Endothelial cell of umbilical vein (primary cell): ENCODE measurements around the gene TRIM27. TPM values are rescaled to one million over a fixed set of nuclear protein-coding genes. Genes with fewer than 3 reads are reported as not detected.

ENCODE experiments used
- BruUV-seq: library from RNA; stranded (reverse); fragments of 400-500 nt; replicated peaks from 2 replicates; lab custom pipeline; 2021; lab: Mats Ljungman, UMichigan
- CTCF ChIA-PET: fragments of 300-600, 350-600 bp; sonication (Branson Sonifier 250); formaldehyde crosslinking; loops from one replicate; lab custom pipeline; 2021; ENCODE audit warnings: antibody characterized with exemption, inconsistent platforms; lab: Charles Lee
- POLR2A ChIA-PET: fragments of 300-600, 350-600 bp; sonication (Branson Sonifier 250); formaldehyde crosslinking; loops from one replicate; lab custom pipeline; 2021; ENCODE audit warnings: antibody characterized with exemption, inconsistent platforms; lab: Charles Lee
- DNase-seq: peaks from one replicate; pipeline ENCODE4 v3.0.0-alpha.2; 2011; ENCODE audit warnings: low read depth, low spot score
- FAIRE-seq: peaks from 2 replicates; lab custom pipeline; 2011; peaks lifted over from hg19 to GRCh38; lab: Jason Lieb, UNC
- H2AFZ ChIP-seq: 2 replicates; pipeline ENCODE4 v1.6.0; 2012; ENCODE audit warnings: low read depth, low read length, control low read depth, inconsistent platforms
- H3K27ac ChIP-seq: 2 replicates; pipeline ENCODE4 v1.5.1; 2011; ENCODE audit warnings: low read depth, mild to moderate bottlenecking, control low read depth, low read length, moderate library complexity; ENCODE audit not compliant: insufficient read depth
- H3K27me3 ChIP-seq, 2 experiments: 2 replicates each; pipeline versions ENCODE4 v1.6.0 to v1.6.1; 2011; ENCODE audit warnings: low read length in 2 of 2, mixed read lengths in 1 of 2; ENCODE audit not compliant: control insufficient read depth in 2 of 2, insufficient read depth in 2 of 2
- H3K36me3 ChIP-seq, 2 experiments: 2 replicates in 1 of 2; 3 replicates in 1 of 2; pipeline ENCODE4 v1.5.1; 2011; ENCODE audit warnings: low read length in 2 of 2, mild to moderate bottlenecking in 1 of 2, moderate library complexity in 1 of 2; ENCODE audit not compliant: control insufficient read depth in 2 of 2, insufficient read depth in 2 of 2; ENCODE audit errors: extremely low read depth in 1 of 2
- H3K4me1 ChIP-seq: 3 replicates; pipeline ENCODE4 v1.5.1; 2011; ENCODE audit warnings: mild to moderate bottlenecking, low read length; ENCODE audit not compliant: control insufficient read depth, insufficient read depth; ENCODE audit errors: extremely low read depth
- H3K4me2 ChIP-seq: 2 replicates; pipeline ENCODE4 v1.6.1; 2011; ENCODE audit warnings: low read length, control low read depth, mixed read lengths; ENCODE audit not compliant: insufficient read depth
- H3K4me3 ChIP-seq, 3 experiments: fragments of 200-600 bp in 1 of 3; sonication (generic), shearing (Covaris generic) in 1 of 3; replicated peaks in 1 of 3; 2 replicates each; pipeline ENCODE4 v1.5.1; 2011 to 2016; ENCODE audit warnings: control low read depth in 3 of 3, low read length in 3 of 3, mild to moderate bottlenecking in 2 of 3, inconsistent platforms in 1 of 3, low read depth in 1 of 3, moderate library complexity in 1 of 3; ENCODE audit not compliant: insufficient read depth in 1 of 3
- H3K79me2 ChIP-seq: 2 replicates; pipeline ENCODE4 v1.6.0; 2012; ENCODE audit warnings: low read length, inconsistent platforms; ENCODE audit not compliant: control insufficient read depth, insufficient read depth
- H3K9ac ChIP-seq: replicated peaks from 2 replicates; pipeline ENCODE3; 2011; ENCODE audit warnings: low read length, control low read depth; ENCODE audit not compliant: insufficient read depth; ENCODE audit errors: extremely low read depth
- H3K9me1 ChIP-seq: replicated peaks from 3 replicates; pipeline ENCODE4 v1.6.0; 2011; ENCODE audit warnings: mild to moderate bottlenecking, low read length; ENCODE audit not compliant: control insufficient read depth, insufficient read depth; ENCODE audit errors: extremely low read depth
- H3K9me3 ChIP-seq: replicated peaks from 2 replicates; pipeline ENCODE4 v1.5.1; 2012; ENCODE audit warnings: low read length, inconsistent platforms; ENCODE audit not compliant: control insufficient read depth, insufficient read depth
- H4K20me1 ChIP-seq: replicated peaks from 2 replicates; pipeline ENCODE3; 2011; ENCODE audit warnings: mild to moderate bottlenecking, low read length; ENCODE audit not compliant: control insufficient read depth, insufficient read depth; ENCODE audit errors: extremely low read depth
- CTCF ChIP-seq, 2 donors: IDR thresholded peaks; 1 replicate in 1 of 2; 2 replicates in 1 of 2; pipeline ENCODE4 v1.5.1; 2011; ENCODE audit warnings: low read length in 2 of 2, mild to moderate bottlenecking in 2 of 2, moderate library complexity in 2 of 2, control low read depth in 1 of 2, inconsistent platforms in 1 of 2, low read depth in 1 of 2; ENCODE audit not compliant: insufficient read depth in 1 of 2; ENCODE audit errors: extremely low read depth in 1 of 2
- EZH2 ChIP-seq: IDR thresholded peaks from 2 replicates; pipeline ENCODE4 v1.6.1; 2012; ENCODE audit warnings: borderline replicate concordance, low read depth, mild to moderate bottlenecking, moderate library complexity, low read length, inconsistent platforms; ENCODE audit not compliant: severe bottlenecking
- FOS ChIP-seq: IDR thresholded peaks from 2 replicates; pipeline ENCODE4 v1.6.1; 2011; ENCODE audit warnings: mild to moderate bottlenecking, low read length, moderate library complexity, borderline replicate concordance; ENCODE audit not compliant: insufficient read depth
- GATA2 ChIP-seq: IDR thresholded peaks from 2 replicates; pipeline ENCODE4 v1.7.0; 2011; ENCODE audit warnings: low read depth, mild to moderate bottlenecking, moderate library complexity, mixed read lengths, low read length; ENCODE audit not compliant: insufficient read length, insufficient read depth
- JUN ChIP-seq: IDR thresholded peaks from 2 replicates; pipeline ENCODE4 v1.6.1; 2011; ENCODE audit warnings: borderline replicate concordance, low read depth; ENCODE audit not compliant: insufficient read length, insufficient read depth
- MAX ChIP-seq: IDR thresholded peaks from 2 replicates; pipeline ENCODE4 v1.6.1; 2011; ENCODE audit not compliant: insufficient read depth, insufficient read length
- MYC ChIP-seq: IDR thresholded peaks from one replicate; pipeline ENCODE4 v1.6.1; 2011; ENCODE audit warnings: mild to moderate bottlenecking, low read depth, low read length
- POLR2A ChIP-seq: IDR thresholded peaks from 2 replicates; pipeline ENCODE4 v1.6.1; 2012; ENCODE audit warnings: low read depth, mild to moderate bottlenecking, control low read depth, low read length
- POLR2AphosphoS5 ChIP-seq: IDR thresholded peaks from 2 replicates; pipeline ENCODE4 v1.6.1; 2012; ENCODE audit warnings: low read depth, mild to moderate bottlenecking, control low read depth, low read length, moderate library complexity; ENCODE audit not compliant: insufficient read depth
- dilution Hi-C: fragments of 300-500 bp; cut with MboI; formaldehyde crosslinking; loops from one replicate; pipeline ENCODE4 v1.15.0; 2019; ENCODE audit warnings: low sequenced_read_pairs; ENCODE audit not compliant: extremely low pct_ligation_motif_present
- intact Hi-C: fragments of 100-400 bp; cut with micrococcal nuclease; formaldehyde crosslinking; loops from one replicate; pipeline ENCODE4 v1.10.0; 2022
- polyA plus RNA-seq, 4 experiments: library from polyadenylated mRNA; depleted of rRNA in 3 of 4; stranded (reverse) in 3 of 4; unstranded in 1 of 4; fragments of >200 nt; gene quantifications; 2 replicates each; pipeline versions ENCODE4 v1.2.1 to v1.2.3, GENCODE V29; 2011 to 2012; ENCODE audit warnings: missing spikeins in 1 of 4
- total RNA-seq: library from RNA; stranded (reverse); gene quantifications from 2 replicates; pipeline ENCODE4 v1.2.3, GENCODE V29; 2021

The TRIM27 gene
- total and polyA plus RNA-seq, 2 donors (not counting 3 experiments of a cell fraction or from before 2014, with no cell fraction given): 67.1 to 69.2 TPM

- H3K36me3 ChIP-seq: no peaks in the 10 kb centered on the region
- DNase-seq (no peak), FAIRE-seq (no peak)
- H3K27me3 ChIP-seq: peaks cover 25 to 27% of the 10 kb centered on the region in 2 experiments
- H2AFZ ChIP-seq: peak overlapping the region; percentile 80
- POLR2A ChIA-PET: interaction anchor here (1.9 kb wide), 1 partner anchor 15 kb away, joined by 7 read pairs; no protein-coding TSS in a partner anchor
- CTCF ChIA-PET: interaction anchor here (1.3 kb wide), 1 partner anchor 43 kb away, joined by 3 read pairs; no protein-coding TSS in a partner anchor
- H4K20me1 ChIP-seq: no peaks in the 10 kb centered on the region
- no peak for TF ChIP-seq CTCF (IDR thresholded peaks at IDR 0.05; ENCODE audit: extremely low read depth in 1 of 2, insufficient read depth in 1 of 2, low read depth in 1 of 2, low read length in 2 of 2)
- TF ChIP-seq POLR2A: no peak
- no peak for TF ChIP-seq FOS
- no peak for TF ChIP-seq MYC
- TF ChIP-seq GATA2: no peak
- TF ChIP-seq POLR2AphosphoS5: no peak
- H3K9ac ChIP-seq: peak overlapping the region; percentile 21
- H3K27ac ChIP-seq: no peak overlapping the region
- no peaks in the 10 kb centered on the region for H3K9me3 ChIP-seq
- intact Hi-C loops: no loop called here
- BruUV-seq: no TSS peak
- peaks cover 2% of the 10 kb centered on the region for H3K4me1 ChIP-seq
- H3K79me2 ChIP-seq: no peaks in the 10 kb centered on the region
- no peaks in the 10 kb centered on the region for H3K9me1 ChIP-seq
- dilution Hi-C loops: no loop called here
- H3K4me2 ChIP-seq: peak overlapping the region; percentile 98
- peak overlapping the region; percentile 69 to 97 (median 86) for H3K4me3 ChIP-seq
These were observed 43.3 kb downstream of the TRIM27 start for GRCh38 chr6:28880519-28880893.

GRCh38 chr6:28876710-28877109 lies 47.1 kb downstream of the TRIM27 start:
- Histone ChIP-seq H3K27me3 (peaks cover 15 to 16% of the 10 kb centered on the region in 2 experiments), H3K9ac (no peak overlapping the region), H3K79me2 (no peaks in the 10 kb centered on the region), H3K9me3 (no peaks in the 10 kb centered on the region), H2AFZ (no peak overlapping the region), H3K4me3 (no peak overlapping the region), H4K20me1 (no peaks in the 10 kb centered on the region), H3K36me3 (no peaks in the 10 kb centered on the region), H3K9me1 (no peaks in the 10 kb centered on the region), H3K4me2 (no peak overlapping the region), H3K27ac (no peak overlapping the region), H3K4me1 (peaks cover 2% of the 10 kb centered on the region)
- ChIA-PET POLR2A (no interaction called here), CTCF (interaction anchor here (2.9 kb wide), 1 partner anchor 38 kb away, joined by 7 read pairs; no protein-coding TSS in a partner anchor)
- no peak for FAIRE-seq
- no peak for DNase-seq
- no TSS peak for BruUV-seq
- TF ChIP-seq MAX: no peak
- TF ChIP-seq POLR2A: no peak
- TF ChIP-seq EZH2: no peak
- no peak for TF ChIP-seq MYC
- no peak for TF ChIP-seq FOS
- TF ChIP-seq CTCF (IDR thresholded peaks at IDR 0.05; ENCODE audit: extremely low read depth in 1 of 2, insufficient read depth in 1 of 2, low read depth in 1 of 2, low read length in 2 of 2): no peak
- TF ChIP-seq POLR2AphosphoS5: no peak
- no peak for TF ChIP-seq GATA2
- TF ChIP-seq JUN: no peak
- intact Hi-C loops (no loop called here), dilution Hi-C loops (no loop called here)
